ENCODE data around the gene FMO1. TPM values are rescaled to one million over a fixed set of nuclear protein-coding genes. Genes with fewer than 3 reads are reported as not detected.
A peak's percentile ranks its signal among the peaks of the same experiment; 100 is the strongest.

FMO1 gene
- total and polyA plus RNA-seq, 2 of the 8 experiments (the other 6 are each of a cell fraction or from before 2014, with no cell fraction given), result 0.11 TPM; not detected in 1

- peak overlapping the region; percentile 12 for H2BK120ac ChIP-seq (replicated peaks; ENCODE audit: low read depth, low read length)
- H3K27me3 ChIP-seq (replicated peaks in 1 of 4; ENCODE audit: control insufficient read depth in 3 of 4, extremely low read depth in 1 of 4, insufficient read depth in 3 of 4, low read length in 3 of 4), result no peaks in the 10 kb centered on the region
- no peaks in the 10 kb centered on the region for H3K79me2 ChIP-seq (ENCODE audit: control insufficient read depth in 1 of 2, insufficient read depth in 2 of 2, low read length in 2 of 2)
- TF ChIP-seq CREB1 (IDR thresholded peaks at IDR 0.05) (no peak), EGR1 (IDR thresholded peaks at IDR 0.05; ENCODE audit: borderline replicate concordance, low read depth, low read length) (no peak), RAD21 (IDR thresholded peaks at IDR 0.05 in 1 of 2, conservative IDR thresholded peaks at IDR 0.05 in 1 of 2; ENCODE audit: low read depth in 2 of 2, low read length in 2 of 2) (no peak), TAF7 (optimal IDR thresholded peaks at IDR 0.05; ENCODE audit: borderline replicate concordance, low read depth, low read length) (no peak), SP2 (IDR thresholded peaks at IDR 0.05; ENCODE audit: low read length) (no peak), NRF1 (IDR thresholded peaks at IDR 0.05; ENCODE audit: low read depth, low read length) (no peak)
- TF ChIP-seq, protein P1, sequence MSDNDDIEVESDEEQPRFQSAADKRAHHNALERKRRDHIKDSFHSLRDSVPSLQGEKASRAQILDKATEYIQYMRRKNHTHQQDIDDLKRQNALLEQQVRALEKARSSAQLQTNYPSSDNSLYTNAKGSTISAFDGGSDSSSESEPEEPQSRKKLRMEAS (IDR thresholded peaks at IDR 0.05), result no peak
- TF ChIP-seq, protein P2, sequence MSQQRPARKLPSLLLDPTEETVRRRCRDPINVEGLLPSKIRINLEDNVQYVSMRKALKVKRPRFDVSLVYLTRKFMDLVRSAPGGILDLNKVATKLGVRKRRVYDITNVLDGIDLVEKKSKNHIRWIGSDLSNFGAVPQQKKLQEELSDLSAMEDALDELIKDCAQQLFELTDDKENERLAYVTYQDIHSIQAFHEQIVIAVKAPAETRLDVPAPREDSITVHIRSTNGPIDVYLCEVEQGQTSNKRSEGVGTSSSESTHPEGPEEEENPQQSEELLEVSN (IDR thresholded peaks at IDR 0.05), result no peak
- no peak overlapping the region for H3K14ac ChIP-seq (ENCODE audit: insufficient read length)
- POLR2A ChIA-PET (ENCODE audit: partially characterized antibody), result interaction anchor here (1.2 to 1.6 kb wide), 3 partner anchors 9 to 62 kb away, joined by 3 to 9 read pairs (median 6); no protein-coding TSS in a partner anchor
- no peak overlapping the region; the same call in 1 of the 2 replicates for H2AFZ ChIP-seq (ENCODE audit: low read length)
- no peaks in the 10 kb centered on the region for H4K20me1 ChIP-seq (replicated peaks in 1 of 2; ENCODE audit: control insufficient read depth in 1 of 2, insufficient read depth in 2 of 2, low read length in 2 of 2)
- no peak overlapping the region for H3K56ac ChIP-seq (replicated peaks; ENCODE audit: insufficient read length, low read depth, low read length)
- H3K36me3 ChIP-seq (ENCODE audit: control insufficient read depth in 2 of 4, insufficient read depth in 4 of 4, low read length in 3 of 4), result no peaks in the 10 kb centered on the region; a peak in 1 of 8 replicates
- H2BK20ac ChIP-seq (ENCODE audit: low read length), result peak overlapping the region; percentile 94; the same call in 1 of the 2 replicates
- H3K23ac ChIP-seq (ENCODE audit: insufficient read length), result no peak overlapping the region
- DNase-seq (ENCODE audit: low read depth in 1 of 2, low spot score in 2 of 2), result no peak
- H4K5ac ChIP-seq (ENCODE audit: insufficient read length, low read depth, low read length), result no peak overlapping the region
- no peak overlapping the region for H3K4me3 ChIP-seq (ENCODE audit: extremely low read depth in 1 of 4, insufficient read depth in 2 of 4, low read depth in 3 of 4, low read length in 4 of 4)
- no peak overlapping the region for H2BK5ac ChIP-seq (ENCODE audit: low read depth, low read length)
- CTCF ChIA-PET (ENCODE audit: partially characterized antibody), result interaction anchor here (0.6 to 3.2 kb wide), 51 partner anchors 9 to 1331 kb away, joined by 3 to 78 read pairs (median 5); partner anchors contain the start of genes FMO1 and FMO2
- no peak overlapping the region for H3K27ac ChIP-seq (ENCODE audit: low read depth, low read length)
- H2AK5ac ChIP-seq (ENCODE audit: low read depth, low read length), result no peak overlapping the region
- no peaks in the 10 kb centered on the region for H3K9me3 ChIP-seq (ENCODE audit: insufficient read depth in 2 of 2, low read depth in 1 of 2, low read length in 1 of 2)
- WGBS, 2 experiments (ENCODE audit: extremely low coverage in 1 of 2, insufficient coverage in 1 of 2, insufficient read length in 1 of 2, insufficient replicate concordance in 2 of 2, low coverage in 1 of 2, low lambda C conversion rate in 2 of 2, missing lambda C conversion rate in 1 of 2), result 67% methylated on average over 1 of the region's 1 CpG; no CpG with 5 or more reads in 1 of the 2 experiments
- H4K8ac ChIP-seq (ENCODE audit: extremely low read depth, insufficient read depth, low read length), result no peak overlapping the region
- H3K79me1 ChIP-seq (ENCODE audit: low read depth, low read length), result no peaks in the 10 kb centered on the region
- no peak overlapping the region for H3K18ac ChIP-seq (ENCODE audit: extremely low read depth, low read length)
- H3K9ac ChIP-seq (replicated peaks in 1 of 4; ENCODE audit: extremely low read depth in 1 of 4, low read depth in 3 of 4, low read length in 3 of 4), result no peak overlapping the region
- no peak for FAIRE-seq
- H3K4me2 ChIP-seq (ENCODE audit: insufficient read depth in 1 of 2, low read depth in 2 of 2, low read length in 2 of 2), result no peak overlapping the region
- H2BK12ac ChIP-seq (ENCODE audit: low read depth, low read length), result no peak overlapping the region; the same call in 1 of the 2 replicates
- peak overlapping the region; percentile 37 for H4K91ac ChIP-seq (replicated peaks; ENCODE audit: insufficient read length, low read length)
- no peaks in the 10 kb centered on the region for H3K23me2 ChIP-seq (ENCODE audit: low read depth, low read length)
- H3K4me1 ChIP-seq (replicated peaks in 1 of 4; ENCODE audit: control insufficient read depth in 3 of 4, insufficient read depth in 4 of 4, low read length in 3 of 4), result peaks cover 0 to 3% (median 0%) of the 10 kb centered on the region in 4 experiments; a peak in 3 of 7 replicates
- no peak overlapping the region for H2BK15ac ChIP-seq (ENCODE audit: low read length)
- no peak overlapping the region for H3K4ac ChIP-seq (replicated peaks; ENCODE audit: insufficient read length, low read depth, low read length)
Observed at GRCh38 chr1:171313319-171313834, 65.1 kb downstream of the FMO1 start.

Measured in H1 (cell line).